ENCODE measurements around the gene EARS2. TPM values are rescaled to one million over a fixed set of nuclear protein-coding genes. Genes with fewer than 3 reads are reported as not detected.

EARS2 gene
- total and polyA plus RNA-seq, 9 of the 15 experiments (the other 6 are each of a cell fraction or from before 2014, with no cell fraction given), result 17.6 to 58.6 (median 36.3) TPM

DNA sequence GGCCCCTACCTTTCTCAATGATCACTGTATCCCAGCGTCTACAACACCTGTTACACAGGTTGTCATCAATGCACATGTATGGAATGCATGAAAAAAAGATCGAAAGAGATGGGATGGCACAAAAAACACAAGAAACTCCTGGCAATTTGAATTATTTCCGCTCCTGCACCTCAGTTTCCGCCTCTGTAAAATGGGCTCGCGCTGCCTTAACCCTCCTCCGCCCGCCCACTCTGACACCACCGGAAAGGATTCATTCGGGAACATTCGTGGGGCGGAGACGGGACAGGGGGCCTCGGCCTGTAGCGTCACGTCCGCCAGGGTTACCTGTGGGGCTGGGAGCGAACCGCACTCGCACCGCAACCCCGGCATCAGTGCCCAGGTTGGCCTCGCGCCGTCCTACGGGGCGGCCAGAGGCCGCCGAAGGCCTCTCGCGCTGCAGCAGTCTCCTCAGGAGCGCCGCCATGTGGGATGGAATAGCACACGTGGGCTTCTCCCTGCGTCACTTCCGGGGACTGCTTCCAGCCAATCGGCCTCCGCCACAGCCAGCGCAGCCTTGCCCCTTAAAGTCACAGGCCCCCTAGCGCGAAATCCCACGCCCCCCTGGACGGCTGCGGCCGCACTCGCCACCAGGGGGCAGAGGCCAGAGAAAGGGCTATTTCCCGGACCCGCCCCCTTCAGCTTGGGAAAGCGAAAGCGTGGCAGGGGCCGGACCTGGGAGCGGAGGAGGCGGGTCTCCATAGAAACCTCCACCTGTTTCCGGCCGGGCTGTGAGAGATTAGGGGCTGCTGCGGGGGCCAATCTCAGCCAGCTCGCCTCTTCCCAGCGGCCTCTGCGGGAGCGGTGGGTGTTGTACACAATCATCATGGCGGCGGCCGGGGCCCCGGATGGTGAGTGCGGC is at the start of gene EARS2, which contains the start of gene UBFD1 (continued):
- TF ChIP-seq NELFE (IDR thresholded peaks at IDR 0.05; ENCODE audit: insufficient read depth, insufficient read length) (no peak), SMARCA4 (IDR thresholded peaks at IDR 0.05) (no peak), TEAD2 (tag; IDR thresholded peaks at IDR 0.05) (no peak), GATA2 (CRISPR knock-in tag; IDR thresholded peaks at IDR 0.05) (peak; percentile 59; the same call in 1 of the 2 replicates), ZNF165 (CRISPR knock-in tag; IDR thresholded peaks at IDR 0.05; ENCODE audit: borderline replicate concordance) (no peak), YBX1 (IDR thresholded peaks at IDR 0.05) (no peak), THRAP3 (IDR thresholded peaks at IDR 0.05; ENCODE audit: borderline replicate concordance) (no peak), CSDE1 (IDR thresholded peaks at IDR 0.05) (no peak), ZNF316 (IDR thresholded peaks at IDR 0.05) (no peak), CXXC5 (CRISPR knock-in tag; IDR thresholded peaks at IDR 0.05) (peak; percentile 90), CBX1 (IDR thresholded peaks at IDR 0.05; ENCODE audit: low read depth) (peak; percentile 97; the same call in 1 of the 2 replicates), ZNF133 (CRISPR knock-in tag; IDR thresholded peaks at IDR 0.05) (no peak), DACH1 (IDR thresholded peaks at IDR 0.05; ENCODE audit: partially characterized antibody) (peak; percentile 95), ZNF766 (CRISPR knock-in tag; conservative IDR thresholded peaks at IDR 0.05) (peak; percentile 81)
- TF ChIP-seq, protein P1, sequence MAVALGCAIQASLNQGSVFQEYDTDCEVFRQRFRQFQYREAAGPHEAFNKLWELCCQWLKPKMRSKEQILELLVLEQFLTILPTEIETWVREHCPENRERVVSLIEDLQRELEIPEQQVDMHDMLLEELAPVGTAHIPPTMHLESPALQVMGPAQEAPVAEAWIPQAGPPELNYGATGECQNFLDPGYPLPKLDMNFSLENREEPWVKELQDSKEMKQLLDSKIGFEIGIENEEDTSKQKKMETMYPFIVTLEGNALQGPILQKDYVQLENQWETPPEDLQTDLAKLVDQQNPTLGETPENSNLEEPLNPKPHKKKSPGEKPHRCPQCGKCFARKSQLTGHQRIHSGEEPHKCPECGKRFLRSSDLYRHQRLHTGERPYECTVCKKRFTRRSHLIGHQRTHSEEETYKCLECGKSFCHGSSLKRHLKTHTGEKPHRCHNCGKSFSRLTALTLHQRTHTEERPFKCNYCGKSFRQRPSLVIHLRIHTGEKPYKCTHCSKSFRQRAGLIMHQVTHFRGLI (CRISPR knock-in tag; IDR thresholded peaks at IDR 0.05), result no peak
- TF ChIP-seq, protein P2, sequence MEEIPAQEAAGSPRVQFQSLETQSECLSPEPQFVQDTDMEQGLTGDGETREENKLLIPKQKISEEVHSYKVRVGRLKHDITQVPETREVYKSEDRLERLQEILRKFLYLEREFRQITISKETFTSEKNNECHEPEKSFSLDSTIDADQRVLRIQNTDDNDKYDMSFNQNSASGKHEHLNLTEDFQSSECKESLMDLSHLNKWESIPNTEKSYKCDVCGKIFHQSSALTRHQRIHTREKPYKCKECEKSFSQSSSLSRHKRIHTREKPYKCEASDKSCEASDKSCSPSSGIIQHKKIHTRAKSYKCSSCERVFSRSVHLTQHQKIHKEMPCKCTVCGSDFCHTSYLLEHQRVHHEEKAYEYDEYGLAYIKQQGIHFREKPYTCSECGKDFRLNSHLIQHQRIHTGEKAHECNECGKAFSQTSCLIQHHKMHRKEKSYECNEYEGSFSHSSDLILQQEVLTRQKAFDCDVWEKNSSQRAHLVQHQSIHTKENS (CRISPR knock-in tag; IDR thresholded peaks at IDR 0.05), result no peak
- TF ChIP-seq, protein P3, sequence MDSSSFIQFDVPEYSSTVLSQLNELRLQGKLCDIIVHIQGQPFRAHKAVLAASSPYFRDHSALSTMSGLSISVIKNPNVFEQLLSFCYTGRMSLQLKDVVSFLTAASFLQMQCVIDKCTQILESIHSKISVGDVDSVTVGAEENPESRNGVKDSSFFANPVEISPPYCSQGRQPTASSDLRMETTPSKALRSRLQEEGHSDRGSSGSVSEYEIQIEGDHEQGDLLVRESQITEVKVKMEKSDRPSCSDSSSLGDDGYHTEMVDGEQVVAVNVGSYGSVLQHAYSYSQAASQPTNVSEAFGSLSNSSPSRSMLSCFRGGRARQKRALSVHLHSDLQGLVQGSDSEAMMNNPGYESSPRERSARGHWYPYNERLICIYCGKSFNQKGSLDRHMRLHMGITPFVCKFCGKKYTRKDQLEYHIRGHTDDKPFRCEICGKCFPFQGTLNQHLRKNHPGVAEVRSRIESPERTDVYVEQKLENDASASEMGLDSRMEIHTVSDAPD (CRISPR knock-in tag; IDR thresholded peaks at IDR 0.05), result no peak
